Activated naive CD4-positive, alpha-beta T cell treated with Interleukin-2 at 50 U/mL for 16 hours (primary cell): Measurements from ENCODE around the gene PKN3.
"Not testable (repeated sequence)": the region's sequence is repeated elsewhere in the genome, so short reads cannot be mapped to it uniquely, and the experiment has no call there.

Source experiments
- DNase-seq: peaks from one replicate; pipeline ENCODE4 v3.0.0-alpha.2; 2020

Gene PKN3

DNA sequence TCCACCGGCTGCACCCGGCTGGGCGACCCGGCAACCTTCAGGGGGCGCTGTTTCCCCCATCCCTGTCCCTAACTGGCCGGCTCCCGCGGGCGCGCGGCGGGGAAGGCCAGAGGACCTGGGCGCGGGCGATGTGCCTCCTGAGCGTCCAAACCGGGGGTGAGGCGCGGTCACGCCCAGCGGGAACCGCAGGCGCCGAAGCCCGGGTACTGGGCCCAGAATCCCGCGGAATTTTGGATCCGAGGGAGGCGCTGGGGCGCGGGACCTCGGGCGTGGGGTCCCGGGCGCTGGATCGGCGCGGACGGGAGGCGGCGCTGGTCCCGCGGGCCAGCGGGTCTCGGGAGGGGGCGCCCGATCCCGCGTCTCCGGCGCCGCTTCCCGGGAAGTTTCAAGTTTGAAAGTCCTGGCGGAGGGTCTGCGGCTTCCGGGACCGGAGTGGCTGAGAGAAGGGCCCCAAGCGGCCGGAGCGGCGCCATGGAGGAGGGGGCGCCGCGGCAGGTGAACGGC, at the start of gene PKN3:
Gene PKN3 (plus strand): TSS at position 59 of the 504 bp plus-strand sequence. CDS start 413 bp downstream, at position 472.
- DNase-seq, result peak; percentile 88

DNA sequence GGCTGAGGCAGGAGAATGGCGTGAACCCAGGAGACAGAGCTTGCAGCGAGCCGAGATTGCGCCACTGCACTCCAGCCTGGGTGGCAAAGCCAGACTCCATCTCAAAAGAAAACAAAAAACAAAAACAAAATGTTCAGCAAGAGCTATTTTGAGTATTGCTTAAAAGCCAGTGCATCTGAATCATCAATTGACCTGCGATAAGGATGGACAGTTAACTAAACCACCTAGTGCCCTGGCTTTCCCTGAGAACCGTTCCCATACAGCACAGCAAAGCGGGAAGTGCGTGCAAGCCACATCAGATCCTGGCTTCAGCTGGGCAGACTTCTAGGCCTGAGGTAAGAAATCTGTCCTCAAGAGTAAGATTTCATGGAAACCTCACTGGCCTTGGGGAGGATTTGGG, 48.4 kb upstream of the PKN3 start:
- no peak for DNase-seq

DNA sequence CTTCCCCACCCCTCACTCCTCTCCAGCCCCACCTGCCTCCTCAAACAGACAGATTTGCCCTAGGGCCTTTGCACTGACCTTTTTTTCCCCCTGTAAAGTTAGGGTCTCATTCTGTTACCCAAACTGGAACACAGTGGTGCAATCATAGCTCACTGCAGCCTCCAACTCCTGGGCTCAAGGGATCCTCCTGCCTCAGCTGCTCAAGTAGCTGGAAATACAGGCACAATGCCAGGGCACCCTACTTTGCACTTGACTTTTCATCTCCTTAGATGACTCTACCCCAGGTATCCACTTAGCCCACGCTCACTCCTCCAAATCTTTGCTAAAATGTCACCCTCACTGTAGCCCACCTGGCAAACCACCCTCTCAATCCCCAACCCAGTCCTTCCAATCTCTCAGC, 47.8 kb upstream of the PKN3 start:
- DNase-seq, result no peak

DNA sequence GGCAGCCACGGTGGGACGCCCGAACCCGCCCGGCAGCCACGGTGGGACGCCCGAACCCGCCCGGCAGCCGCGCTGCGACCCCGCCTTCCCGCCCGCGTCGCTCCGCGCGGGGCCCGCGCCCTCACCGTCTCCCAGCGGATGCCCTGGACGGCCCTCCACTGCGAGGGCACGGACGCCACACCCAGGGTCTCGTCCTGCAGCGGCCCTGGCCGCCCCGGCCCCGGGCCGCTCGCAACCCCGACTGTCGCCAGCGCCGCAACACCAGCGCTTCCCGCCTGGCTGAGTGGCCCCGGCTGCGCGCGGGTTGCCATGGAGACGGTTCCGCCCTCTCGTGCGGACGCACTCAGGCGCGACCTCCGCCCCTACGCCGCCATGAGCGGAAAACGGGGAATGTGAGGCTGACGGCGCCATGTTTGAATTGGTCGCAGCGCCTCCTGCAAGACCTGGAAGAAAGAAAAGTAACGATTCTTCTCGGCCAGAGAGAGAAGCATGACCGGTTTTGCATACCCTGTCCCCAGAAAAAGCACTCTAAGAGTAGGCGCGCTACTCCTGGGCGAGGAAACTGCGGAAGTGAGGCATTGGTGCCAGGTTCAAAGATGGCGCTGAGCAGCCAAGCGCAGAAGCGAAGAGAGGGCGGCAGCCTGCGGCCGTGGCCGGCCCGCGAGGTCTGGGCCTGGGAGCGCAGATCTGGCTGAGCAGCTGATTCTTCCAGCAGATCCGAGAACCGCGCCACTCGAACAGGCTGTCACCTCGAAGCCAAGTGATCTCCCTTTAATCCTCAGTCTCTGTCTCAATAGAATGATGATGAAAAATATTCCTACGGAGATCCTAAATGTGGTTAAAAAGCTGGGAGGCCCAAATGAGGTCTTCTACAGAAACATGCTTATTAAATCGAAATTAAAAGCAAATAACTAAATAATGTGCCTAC, 45.6 kb upstream of the PKN3 start, which contains the start of gene DYNC2I2:
Gene DYNC2I2 (minus strand): TSS at position 432 of the 928 bp plus-strand sequence. CDS start 121 bp downstream, at position 311.
- DNase-seq, result peak; percentile 97

GRCh38 chr9:128657344-128657704, 45.0 kb upstream of the PKN3 start:
- no peak for DNase-seq

DNA sequence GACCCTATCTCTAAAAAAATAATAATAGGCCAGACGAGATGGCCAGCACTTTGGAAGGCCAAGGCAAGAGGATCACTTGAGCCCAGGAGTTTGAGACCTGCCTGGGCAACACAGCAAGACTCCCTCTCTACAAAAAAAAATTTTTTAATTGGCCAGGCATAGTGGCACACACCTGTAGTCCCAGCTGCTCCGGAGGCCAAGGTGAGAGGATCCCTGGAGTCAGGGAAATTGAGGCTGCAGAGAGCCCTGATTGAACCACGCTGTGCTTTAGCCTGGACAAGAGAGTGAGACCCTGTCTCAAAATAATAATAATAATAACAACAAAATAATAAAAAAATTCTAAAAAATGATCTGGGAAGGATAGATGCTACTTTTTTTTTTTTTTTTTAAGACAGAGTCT, 44.5 kb upstream of the PKN3 start:
- DNase-seq, result no peak

DNA sequence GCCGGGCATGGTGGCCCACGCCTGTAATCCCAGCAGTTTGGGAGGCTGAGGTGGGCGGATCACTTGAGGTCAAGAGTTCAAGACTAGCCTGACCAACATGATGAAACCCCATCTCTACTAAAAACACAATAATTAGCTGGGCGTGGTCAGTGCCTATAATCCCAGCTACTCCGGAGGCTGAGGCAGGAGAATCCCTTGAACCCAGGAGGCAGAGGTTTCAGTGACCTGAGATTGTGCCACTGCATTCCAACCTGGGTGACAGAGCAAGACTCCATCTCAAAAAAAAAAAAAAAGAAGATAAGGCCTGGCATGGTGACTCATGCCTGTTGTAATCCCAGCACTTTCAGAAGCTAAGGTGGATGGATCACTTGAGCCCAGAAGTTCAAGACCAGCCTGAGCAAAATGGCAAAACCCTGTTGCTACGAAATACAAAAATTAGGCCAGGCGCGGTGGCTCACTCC, 35.8 kb upstream of the PKN3 start:
- not testable (repeated sequence) for DNase-seq

GRCh38 chr9:128669786-128670185, 32.5 kb upstream of the PKN3 start:
- DNase-seq, result no peak

DNA sequence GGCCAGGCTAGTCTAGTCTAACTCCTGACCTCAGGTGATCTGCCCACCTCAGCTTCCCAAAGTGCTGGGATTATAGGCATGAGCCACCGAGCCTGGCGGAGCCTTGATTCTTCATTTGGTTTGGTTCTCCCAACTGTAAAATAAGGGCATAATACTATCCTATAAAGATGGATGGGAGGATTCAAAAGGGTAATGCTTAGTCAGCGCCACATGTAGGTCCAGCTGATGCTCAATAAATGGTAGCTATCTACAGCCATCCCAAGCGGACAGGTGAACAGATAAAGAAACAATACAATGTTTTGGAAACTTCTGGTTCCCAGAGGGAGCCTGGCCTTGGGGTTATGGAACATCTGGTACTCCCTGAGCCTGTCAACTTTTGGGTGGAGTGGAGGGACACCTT, 26.9 kb upstream of the PKN3 start:
- no peak for DNase-seq

DNA sequence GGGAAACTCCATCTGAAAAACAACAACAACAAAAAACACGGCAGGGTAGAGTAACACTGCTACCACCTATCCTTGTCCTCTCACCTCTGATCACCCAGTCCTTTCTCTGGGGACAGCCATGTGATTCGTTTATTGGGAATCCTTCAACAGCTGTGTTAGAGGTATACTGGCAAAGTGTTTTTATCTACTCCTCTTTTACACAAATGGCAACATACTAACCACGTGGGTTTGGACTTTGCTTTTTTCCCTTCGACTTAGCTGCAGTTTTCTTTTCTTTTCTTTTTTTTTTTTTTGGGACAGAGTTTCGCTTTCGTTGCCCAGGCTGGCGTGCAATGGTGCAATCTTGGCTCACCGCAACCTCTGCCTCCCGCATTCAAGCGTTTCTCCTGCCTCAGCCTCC, 24.5 kb upstream of the PKN3 start:
- no peak for DNase-seq

DNA sequence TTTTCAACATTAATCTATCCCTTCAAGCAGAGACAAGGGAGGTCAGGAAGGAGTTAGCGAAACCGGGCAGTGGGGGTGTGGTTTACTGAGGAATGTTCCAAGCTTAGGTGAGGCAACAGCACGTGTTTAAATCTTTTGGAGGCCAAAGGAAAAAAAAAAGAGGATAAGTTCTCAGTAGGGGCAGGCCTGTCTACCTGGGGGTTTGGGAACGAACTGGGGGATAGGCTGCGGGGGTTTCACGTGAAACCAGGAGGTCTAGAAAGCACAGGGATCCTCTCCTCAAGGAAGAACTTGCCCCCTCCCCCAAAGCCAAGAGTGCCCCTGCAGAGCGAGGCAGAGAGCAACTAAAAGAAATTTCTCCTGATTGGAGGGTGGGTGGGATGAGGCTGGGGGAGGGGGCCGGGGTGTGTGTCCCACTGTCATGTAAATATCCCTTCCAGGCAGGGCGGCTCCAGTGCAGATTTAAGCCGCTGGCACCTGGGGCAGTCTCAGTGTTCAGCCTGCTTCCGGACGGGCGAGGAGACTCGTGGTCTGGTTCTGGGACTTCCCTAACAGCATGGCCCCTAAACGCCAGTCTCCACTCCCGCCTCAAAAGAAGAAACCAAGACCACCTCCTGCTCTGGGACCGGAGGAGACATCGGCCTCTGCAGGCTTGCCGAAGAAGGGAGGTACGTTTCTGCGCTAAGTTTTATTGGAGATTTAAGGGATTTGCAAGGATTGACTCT, 18.8 kb upstream of the PKN3 start:
- peak; percentile 28 for DNase-seq

DNA sequence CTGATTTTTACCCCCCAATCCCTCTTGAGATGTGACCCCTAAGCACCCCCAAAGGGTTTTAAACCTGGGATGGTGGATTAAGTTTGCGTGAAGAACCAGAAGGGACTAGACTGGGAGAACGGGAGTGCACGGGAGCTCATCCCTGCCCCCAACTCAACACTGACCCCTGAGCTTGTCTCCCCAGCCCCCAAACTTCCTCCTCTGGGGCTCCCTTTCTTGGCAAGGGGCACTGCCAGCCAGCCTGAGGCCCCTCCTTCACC, 18.3 kb upstream of the PKN3 start:
- DNase-seq, result no peak

- peak; percentile 78 for DNase-seq
Measured at GRCh38 chr9:128684325-128685199, 17.7 kb upstream of the PKN3 start.

DNA sequence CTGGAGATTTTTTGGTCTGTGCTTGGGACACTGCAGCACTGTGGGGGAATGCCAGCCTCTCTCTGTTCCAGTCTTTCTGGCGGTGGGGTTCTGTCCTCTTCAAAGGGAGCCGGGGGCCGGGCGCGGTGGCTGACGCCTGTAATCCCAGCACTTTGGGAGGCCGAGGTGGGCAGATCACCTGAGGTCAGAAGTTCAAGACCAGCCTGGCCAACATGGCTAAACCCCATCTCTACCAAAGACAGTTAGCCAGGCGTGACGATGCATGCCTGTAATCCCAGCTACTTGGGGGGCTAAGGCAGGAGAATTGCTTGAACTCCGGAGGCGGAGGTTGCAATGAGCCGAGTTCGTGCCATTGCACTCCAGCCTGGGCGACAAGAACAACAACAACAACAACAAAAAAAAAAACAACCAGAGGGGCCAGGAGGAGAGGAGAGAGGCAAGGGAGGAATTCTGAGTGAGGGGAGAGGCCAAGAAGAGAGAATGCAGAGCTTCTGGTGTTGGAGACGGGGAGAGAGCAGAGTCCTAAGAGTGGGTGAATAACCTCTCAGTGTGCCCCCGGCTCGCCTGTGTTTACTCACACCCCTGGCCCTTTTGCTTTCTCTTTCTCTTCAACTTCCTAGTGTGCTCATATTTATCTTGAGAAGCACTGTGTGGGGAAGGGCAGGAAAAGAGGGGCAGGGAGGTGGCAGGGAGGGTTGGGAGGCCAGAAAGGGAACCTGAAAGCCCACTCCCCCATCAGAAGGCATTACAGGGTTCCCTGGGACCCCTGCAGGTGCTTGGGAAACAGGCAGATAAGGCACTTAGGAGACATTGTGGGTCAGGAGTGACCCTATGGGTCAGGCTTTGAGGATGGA, 16.4 kb upstream of the PKN3 start:
- peak; percentile 54 for DNase-seq

DNA sequence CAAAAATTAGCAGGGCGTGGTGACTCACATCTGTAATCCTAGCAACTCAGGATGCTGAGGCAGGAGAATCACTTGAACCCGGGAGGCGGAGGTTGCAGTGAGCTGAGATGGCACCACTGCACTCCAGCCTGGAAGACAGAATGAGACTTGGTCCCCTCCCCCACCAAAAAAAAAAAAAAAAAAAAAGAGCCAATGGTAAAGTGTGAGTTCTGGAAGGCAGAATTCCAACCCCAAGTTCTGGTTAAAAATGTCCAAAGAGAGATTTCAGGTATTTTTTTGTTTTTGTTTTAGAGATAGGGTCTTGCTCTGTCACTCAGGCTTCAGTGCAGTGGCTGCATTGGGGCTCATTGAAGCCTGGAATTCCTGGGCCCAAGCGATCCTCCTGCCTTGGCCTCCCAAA, 14.8 kb upstream of the PKN3 start:
- DNase-seq, result no peak

- DNase-seq, result peak; percentile 93
Measured at GRCh38 chr9:128688501-128689292, 13.6 kb upstream of the PKN3 start, which contains the start of gene SET. SET (plus strand) TSS chr9:128689222; CDS start chr9:128689583, 361 bp downstream.

DNA sequence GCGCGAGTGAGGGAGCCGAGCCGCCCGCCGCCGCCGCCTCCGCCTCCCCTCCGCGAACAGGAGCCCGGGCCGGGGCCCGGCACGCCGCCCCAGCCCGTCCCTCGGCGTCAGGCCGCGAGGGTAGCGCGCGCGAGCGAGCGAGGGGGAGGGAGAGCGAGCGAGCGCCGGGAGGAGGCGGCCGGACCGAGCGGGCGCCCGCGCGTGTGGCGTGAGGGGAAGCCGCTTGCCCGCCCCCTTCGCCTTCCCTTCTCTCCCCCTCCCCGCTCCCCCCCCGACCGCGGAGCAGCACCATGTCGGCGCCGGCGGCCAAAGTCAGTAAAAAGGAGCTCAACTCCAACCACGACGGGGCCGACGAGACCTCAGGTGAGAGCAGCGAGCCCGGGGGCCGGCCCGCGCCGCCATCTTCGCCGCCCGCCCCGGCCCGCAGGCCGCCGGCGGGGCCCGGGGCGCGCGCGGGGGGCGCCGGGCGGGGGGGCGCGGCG, 13.0 kb upstream of the PKN3 start:
- DNase-seq, result peak; percentile 63

DNA sequence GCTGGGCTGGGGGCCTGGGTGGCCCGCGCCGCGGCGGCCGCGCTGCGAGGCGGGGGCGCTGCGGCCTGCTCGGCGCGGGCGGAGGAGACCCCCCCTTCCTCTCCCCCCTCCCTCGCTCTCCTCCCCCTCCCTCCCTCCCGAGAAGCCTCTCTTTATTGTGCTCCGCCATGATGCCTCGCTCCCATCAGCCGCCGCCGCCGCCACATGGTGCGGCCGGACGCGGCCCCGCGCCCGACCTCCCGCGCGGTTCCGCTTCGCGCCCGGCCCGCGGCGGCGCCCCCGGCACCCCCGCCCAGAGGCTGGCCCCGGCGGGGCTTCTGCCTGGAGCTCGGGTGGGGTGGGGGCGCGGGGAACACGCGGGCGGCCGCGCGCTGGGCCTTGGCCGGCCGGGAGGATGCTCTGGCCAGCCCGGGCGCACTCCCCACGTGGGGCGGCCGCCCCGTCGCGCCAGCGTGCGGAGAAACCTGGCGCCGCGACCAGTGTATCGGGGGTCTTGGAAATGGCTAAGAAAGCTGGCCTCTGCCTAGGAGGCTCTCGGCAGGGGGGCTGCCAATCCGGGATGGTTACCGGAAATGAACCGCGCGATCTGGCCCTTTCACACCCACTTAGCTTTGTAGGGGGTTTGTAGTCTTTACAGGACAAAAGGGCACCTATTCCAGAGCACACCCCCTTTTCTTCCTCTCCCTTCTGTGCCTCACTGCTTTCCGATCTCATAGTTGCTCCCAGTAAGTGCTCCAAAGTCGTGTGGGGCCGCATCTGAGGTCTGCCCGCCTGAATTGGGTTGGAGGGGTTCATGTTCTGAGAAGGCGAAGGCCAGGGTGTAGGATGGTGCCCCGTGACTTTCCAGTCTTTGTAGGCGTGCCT, 12.3 kb upstream of the PKN3 start:
- peak; percentile 60 for DNase-seq

- DNase-seq, result no peak
Measured at GRCh38 chr9:128690684-128691034, 11.6 kb upstream of the PKN3 start.

GRCh38 chr9:128693738-128694137, 8.6 kb upstream of the PKN3 start:
- not testable (repeated sequence) for DNase-seq
